LNCAP (cell line): ENCODE data around the gene CNTNAP4.

Experiments
- CTCF ChIP-seq: fragments of 450-650 bp; IDR thresholded peaks from 2 replicates; pipeline ENCODE4 v1.5.1; 2017; ENCODE audit warnings: mild to moderate bottlenecking

The CNTNAP4 gene

DNA sequence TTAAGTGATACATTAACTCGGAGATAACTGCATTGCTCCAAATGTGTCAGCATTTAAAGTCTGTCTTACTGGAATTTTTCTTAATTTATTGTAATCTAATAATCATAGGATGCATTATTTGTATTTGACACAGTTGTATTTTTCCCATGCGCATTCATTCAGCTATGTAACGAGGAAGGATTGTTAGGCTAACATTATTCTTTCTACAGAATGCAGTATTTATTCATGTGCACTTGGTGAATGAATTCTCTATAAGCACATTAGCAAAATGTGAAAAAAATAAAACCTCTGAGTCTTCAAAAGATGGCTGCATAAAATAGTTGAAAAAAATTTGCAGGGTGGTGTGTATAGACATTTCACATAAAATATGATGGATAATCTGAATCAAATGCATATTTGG lies 168.6 kb downstream of the CNTNAP4 start:
- TF ChIP-seq CTCF: no peak

GRCh38 chr16:76446251-76446650 lies 169.1 kb downstream of the CNTNAP4 start:
- TF ChIP-seq CTCF: no peak

DNA sequence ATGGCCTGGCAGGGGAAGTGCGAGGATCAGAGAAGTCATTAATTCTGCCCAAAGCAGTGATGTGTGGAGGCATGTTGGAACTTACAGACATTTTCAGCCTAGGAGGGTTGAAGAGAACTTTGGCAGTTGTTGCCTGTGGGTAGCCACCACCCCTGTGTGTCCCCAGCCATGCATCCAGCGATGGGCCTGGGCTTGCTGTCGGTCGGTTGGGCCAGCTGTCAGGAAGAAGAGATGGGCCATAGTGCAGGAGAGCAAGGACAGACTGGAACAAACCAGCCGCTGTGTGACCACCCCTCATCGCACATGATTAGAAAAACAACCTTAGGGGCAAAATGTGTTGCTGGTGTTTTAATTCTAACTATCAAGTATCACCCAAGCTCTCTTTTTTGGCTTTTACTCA lies 173.7 kb downstream of the CNTNAP4 start:
- TF ChIP-seq CTCF: no peak

GRCh38 chr16:76455257-76455656 lies 178.1 kb downstream of the CNTNAP4 start:
- TF ChIP-seq CTCF: no peak

DNA sequence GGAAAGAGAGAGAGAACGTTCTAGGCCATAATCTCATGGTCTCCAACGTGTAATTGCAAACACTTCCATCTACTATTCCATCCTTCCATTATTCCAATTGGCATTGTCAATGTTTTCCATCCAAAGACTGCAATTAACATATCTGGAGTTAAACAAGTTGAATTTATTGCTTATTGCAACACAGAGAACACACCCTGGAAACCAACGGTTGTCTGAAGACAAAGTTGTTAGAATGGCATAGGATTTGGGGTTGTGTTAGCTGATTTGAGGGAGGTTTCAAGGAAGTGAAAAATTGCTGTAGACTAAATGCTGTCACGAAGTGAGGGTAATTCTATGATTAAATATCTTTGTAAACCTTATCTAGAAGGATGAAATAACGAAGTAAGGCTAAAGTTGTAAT lies 178.8 kb downstream of the CNTNAP4 start:
- no peak for TF ChIP-seq CTCF

- no peak for TF ChIP-seq CTCF
Observed at GRCh38 chr16:76459111-76459510, 181.9 kb downstream of the CNTNAP4 start.

DNA sequence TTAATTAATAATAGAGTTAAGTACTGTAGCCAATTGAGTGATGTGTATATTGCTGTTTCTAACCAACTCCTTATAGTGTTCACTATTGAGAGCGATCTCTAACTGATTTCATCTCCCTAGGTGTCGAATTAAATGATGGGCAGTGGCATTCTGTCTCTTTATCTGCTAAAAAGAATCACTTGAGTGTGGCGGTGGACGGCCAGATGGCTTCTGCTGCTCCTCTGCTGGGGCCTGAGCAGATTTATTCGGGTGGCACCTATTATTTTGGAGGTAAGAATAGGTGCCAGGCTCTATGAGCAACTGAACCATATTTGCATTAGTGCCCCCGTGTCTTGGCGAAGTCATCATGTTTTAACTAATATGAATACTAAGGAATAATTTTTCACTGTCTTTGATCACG lies 184.6 kb downstream of the CNTNAP4 start:
- TF ChIP-seq CTCF: no peak

- no peak for TF ChIP-seq CTCF
Observed at GRCh38 chr16:76464955-76465620, 187.9 kb downstream of the CNTNAP4 start.
